Astrocyte (in vitro differentiated cells and primary cell): ENCODE measurements around the gene SH3RF2. TPM values are rescaled to one million over a fixed set of nuclear protein-coding genes. Genes with fewer than 3 reads are reported as not detected.
A peak's percentile ranks its signal among the peaks of the same experiment; 100 is the strongest.

ENCODE experiments used
- DNase-seq: peaks from one replicate; pipeline ENCODE4 v3.0.0-alpha.2; 2010; ENCODE audit warnings: low read depth
- FAIRE-seq: peaks from 2 replicates; lab custom pipeline; 2011; peaks lifted over from hg19 to GRCh38; lab: Jason Lieb, UNC
- H2AFZ ChIP-seq: 2 replicates; pipeline ENCODE4 v1.6.0; 2012; ENCODE audit warnings: low read depth, low read length, inconsistent platforms
- H3K27ac ChIP-seq: 2 replicates; pipeline ENCODE4 v1.5.1; 2011; ENCODE audit warnings: low read depth, low read length, inconsistent platforms
- H3K27me3 ChIP-seq: 2 replicates; pipeline ENCODE4 v1.6.0; 2011; ENCODE audit warnings: low read length, inconsistent platforms; ENCODE audit not compliant: insufficient read depth
- H3K36me3 ChIP-seq: 2 replicates; pipeline ENCODE4 v1.5.1; 2011; ENCODE audit warnings: low read length, inconsistent platforms; ENCODE audit not compliant: insufficient read depth
- H3K4me1 ChIP-seq: 2 replicates; pipeline ENCODE4 v1.5.1; 2011; ENCODE audit warnings: low read length, inconsistent platforms; ENCODE audit not compliant: insufficient read depth
- H3K4me2 ChIP-seq: 2 replicates; pipeline ENCODE4 v1.6.0; 2012; ENCODE audit warnings: low read length, inconsistent platforms
- H3K4me3 ChIP-seq: 2 replicates; pipeline ENCODE4 v1.5.1; 2011; ENCODE audit warnings: low read depth, mild to moderate bottlenecking, low read length, inconsistent platforms; ENCODE audit not compliant: insufficient read depth
- H3K79me2 ChIP-seq: 2 replicates; pipeline ENCODE4 v1.6.0; 2012; ENCODE audit warnings: mild to moderate bottlenecking, low read length, inconsistent platforms; ENCODE audit not compliant: insufficient read depth
- H3K9ac ChIP-seq: 2 replicates; pipeline ENCODE4 v1.6.0; 2012; ENCODE audit warnings: mild to moderate bottlenecking, low read length, inconsistent platforms
- H3K9me3 ChIP-seq: 2 replicates; pipeline ENCODE4 v1.5.1; 2012; ENCODE audit warnings: low read depth, mild to moderate bottlenecking, low read length, inconsistent platforms; ENCODE audit not compliant: insufficient read depth
- H4K20me1 ChIP-seq: 2 replicates; pipeline ENCODE4 v1.6.0; 2012; ENCODE audit warnings: low read length, inconsistent platforms; ENCODE audit not compliant: insufficient read depth
- H3K27ac Mint-ChIP-seq: one replicate; pipeline ENCODE4 v1.8.0; 2021; ENCODE audit warnings: mild to moderate bottlenecking, mixed read lengths; ENCODE audit not compliant: unreplicated experiment
- H3K27me3 Mint-ChIP-seq: one replicate; pipeline ENCODE4 v1.8.0; 2021; ENCODE audit warnings: low read depth, mixed read lengths; ENCODE audit not compliant: unreplicated experiment
- H3K36me3 Mint-ChIP-seq: one replicate; pipeline ENCODE4 v1.8.0; 2021; ENCODE audit warnings: low read depth, mixed read lengths; ENCODE audit not compliant: unreplicated experiment
- H3K4me1 Mint-ChIP-seq: one replicate; pipeline ENCODE4 v1.8.0; 2021; ENCODE audit warnings: low read depth, mixed read lengths; ENCODE audit not compliant: unreplicated experiment
- H3K4me3 Mint-ChIP-seq: one replicate; pipeline ENCODE4 v1.8.0; 2021; ENCODE audit warnings: mild to moderate bottlenecking, moderate library complexity, mixed read lengths; ENCODE audit not compliant: unreplicated experiment
- H3K9me3 Mint-ChIP-seq: one replicate; pipeline ENCODE4 v1.8.0; 2021; ENCODE audit warnings: mild to moderate bottlenecking, mixed read lengths; ENCODE audit not compliant: unreplicated experiment
- CTCF ChIP-seq: IDR thresholded peaks from 2 replicates; pipeline ENCODE4 v1.5.1; 2011; ENCODE audit warnings: low read depth, mild to moderate bottlenecking, inconsistent platforms, low read length, moderate library complexity; ENCODE audit not compliant: insufficient read depth
- EZH2 ChIP-seq: IDR thresholded peaks from 2 replicates; pipeline ENCODE4 v1.6.1; 2012; ENCODE audit warnings: mild to moderate bottlenecking, low read length, inconsistent platforms; ENCODE audit not compliant: insufficient read depth
- total RNA-seq: library from RNA; stranded (reverse); gene quantifications from 2 replicates; pipeline ENCODE4 v1.2.1, GENCODE V29; 2021

The SH3RF2 gene
- total RNA-seq, 1 donor from 2014 or later: 12.3 TPM

GRCh38 chr5:145903867-145904266 lies 32.5 kb upstream of the SH3RF2 start:
- no peak overlapping the region for H3K4me3 Mint-ChIP-seq
- H4K20me1 ChIP-seq: no peaks in the 10 kb centered on the region
- H3K27me3 Mint-ChIP-seq: no peaks in the 10 kb centered on the region
- no peaks in the 10 kb centered on the region for H3K36me3 ChIP-seq
- no peak overlapping the region for H3K27ac ChIP-seq
- H3K4me1 ChIP-seq: peaks cover 5% of the 10 kb centered on the region
- no peak overlapping the region for H3K9ac ChIP-seq
- no peaks in the 10 kb centered on the region for H3K27me3 ChIP-seq
- H3K27ac Mint-ChIP-seq: no peak overlapping the region
- no peaks in the 10 kb centered on the region for H3K79me2 ChIP-seq
- TF ChIP-seq CTCF (no peak), EZH2 (no peak)
- no peak overlapping the region for H2AFZ ChIP-seq
- H3K36me3 Mint-ChIP-seq: no peaks in the 10 kb centered on the region
- peak; percentile 68 for DNase-seq
- H3K4me1 Mint-ChIP-seq: no peaks in the 10 kb centered on the region
- no peak overlapping the region for H3K4me3 ChIP-seq
- H3K9me3 ChIP-seq: no peaks in the 10 kb centered on the region
- H3K4me2 ChIP-seq: no peak overlapping the region
- peaks cover 13% of the 10 kb centered on the region for H3K9me3 Mint-ChIP-seq
- FAIRE-seq: no peak

GRCh38 chr5:145904743-145905142 lies 31.6 kb upstream of the SH3RF2 start:
- H3K9me3 Mint-ChIP-seq: peaks cover 8% of the 10 kb centered on the region
- FAIRE-seq: no peak
- no peaks in the 10 kb centered on the region for H4K20me1 ChIP-seq
- H3K27me3 Mint-ChIP-seq: no peaks in the 10 kb centered on the region
- no peaks in the 10 kb centered on the region for H3K36me3 Mint-ChIP-seq
- no peaks in the 10 kb centered on the region for H3K27me3 ChIP-seq
- H3K4me3 ChIP-seq: no peak overlapping the region
- H3K4me2 ChIP-seq: no peak overlapping the region
- H3K9ac ChIP-seq: no peak overlapping the region
- no peak overlapping the region for H3K27ac ChIP-seq
- TF ChIP-seq CTCF: no peak
- TF ChIP-seq EZH2: no peak
- no peaks in the 10 kb centered on the region for H3K36me3 ChIP-seq
- H3K4me1 ChIP-seq: peaks cover 5% of the 10 kb centered on the region
- no peaks in the 10 kb centered on the region for H3K4me1 Mint-ChIP-seq
- H3K27ac Mint-ChIP-seq: no peak overlapping the region
- no peak overlapping the region for H2AFZ ChIP-seq
- DNase-seq: no peak
- no peak overlapping the region for H3K4me3 Mint-ChIP-seq
- H3K9me3 ChIP-seq: no peaks in the 10 kb centered on the region
- no peaks in the 10 kb centered on the region for H3K79me2 ChIP-seq

DNA sequence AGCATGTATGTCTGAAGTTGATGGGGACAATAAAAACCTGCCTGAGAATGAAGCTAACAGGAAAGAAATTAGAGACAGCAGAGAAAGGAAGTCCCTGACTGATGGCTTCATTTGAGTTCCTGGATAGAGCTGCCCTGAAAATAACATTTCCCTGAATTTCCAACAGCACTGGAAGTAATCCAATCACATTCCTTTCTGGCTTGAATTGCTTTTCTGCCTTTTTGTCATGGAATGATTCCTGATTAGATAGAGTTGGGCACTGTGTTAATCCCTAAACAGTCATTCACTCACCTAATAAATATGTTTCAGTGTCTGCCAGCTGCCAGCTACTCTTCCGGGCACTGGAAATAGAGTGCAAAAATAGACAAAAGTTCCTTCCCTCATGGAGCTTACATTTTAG lies 30.0 kb upstream of the SH3RF2 start:
- Histone ChIP-seq H3K27me3 (no peaks in the 10 kb centered on the region), H3K9me3 (no peaks in the 10 kb centered on the region), H3K4me1 (peaks cover 5% of the 10 kb centered on the region), H2AFZ (no peak overlapping the region), H3K9ac (no peak overlapping the region), H3K36me3 (no peaks in the 10 kb centered on the region), H3K79me2 (no peaks in the 10 kb centered on the region), H3K4me2 (no peak overlapping the region), H4K20me1 (no peaks in the 10 kb centered on the region), H3K27ac (no peak overlapping the region), H3K4me3 (no peak overlapping the region)
- Mint-ChIP-seq H3K27me3 (no peaks in the 10 kb centered on the region), H3K27ac (no peak overlapping the region), H3K9me3 (no peaks in the 10 kb centered on the region), H3K4me3 (no peak overlapping the region), H3K36me3 (no peaks in the 10 kb centered on the region), H3K4me1 (no peaks in the 10 kb centered on the region)
- DNase-seq: peak; percentile 50
- FAIRE-seq: peak; percentile 85
- TF ChIP-seq CTCF: no peak
- no peak for TF ChIP-seq EZH2
